HG03378 (cell line): Measurements from ENCODE around the gene EAF1.
"Not testable (repeated sequence)": the region's sequence is repeated elsewhere in the genome, so short reads cannot be mapped to it uniquely, and the experiment has no call there.

Experiments used
- ATAC-seq: cut with Tn5 transposase; IDR thresholded peaks from one replicate; pipeline ENCODE4 v1.9.1; 2021; ENCODE audit warnings: mild to moderate bottlenecking, moderate library complexity; ENCODE audit not compliant: unreplicated experiment

The EAF1 gene

GRCh38 chr3:15404767-15405166, 22.6 kb upstream of the EAF1 start:
- no peak for ATAC-seq

GRCh38 chr3:15405448-15406050, 21.8 kb upstream of the EAF1 start:
- ATAC-seq: no peak

GRCh38 chr3:15409239-15409638, 18.2 kb upstream of the EAF1 start:
- ATAC-seq: no peak

- no peak for ATAC-seq
Measured at GRCh38 chr3:15409774-15410173, 17.6 kb upstream of the EAF1 start.

- not testable (repeated sequence) for ATAC-seq
Measured at GRCh38 chr3:15410966-15411365, 16.4 kb upstream of the EAF1 start.

GRCh38 chr3:15420871-15421270, 6.5 kb upstream of the EAF1 start:
- ATAC-seq: no peak

GRCh38 chr3:15426579-15427118, 749 bp upstream of the EAF1 start:
- ATAC-seq: no peak

- ATAC-seq: no peak
Measured at GRCh38 chr3:15427981-15428380, 583 bp downstream of the EAF1 start.

- no peak for ATAC-seq
Measured at GRCh38 chr3:15428539-15428938, 1.1 kb downstream of the EAF1 start.

GRCh38 chr3:15429080-15429479, 1.7 kb downstream of the EAF1 start:
- ATAC-seq: no peak

GRCh38 chr3:15430624-15431023, 3.2 kb downstream of the EAF1 start:
- no peak for ATAC-seq

GRCh38 chr3:15431256-15431837, 3.9 kb downstream of the EAF1 start:
- no peak for ATAC-seq

- no peak for ATAC-seq
Measured at GRCh38 chr3:15433531-15433930, 6.1 kb downstream of the EAF1 start.

- ATAC-seq: no peak
Measured at GRCh38 chr3:15434756-15435155, 7.4 kb downstream of the EAF1 start.

- no peak for ATAC-seq
Measured at GRCh38 chr3:15436246-15436645, 8.8 kb downstream of the EAF1 start.

- no peak for ATAC-seq
Measured at GRCh38 chr3:15438983-15439382, 11.6 kb downstream of the EAF1 start.

- ATAC-seq: no peak
Measured at GRCh38 chr3:15439476-15439875, 12.1 kb downstream of the EAF1 start.

GRCh38 chr3:15440891-15441290, 13.5 kb downstream of the EAF1 start:
- ATAC-seq: no peak

GRCh38 chr3:15443826-15444524, 16.6 kb downstream of the EAF1 start:
- ATAC-seq: no peak

- ATAC-seq: no peak
Measured at GRCh38 chr3:15449489-15450224, 22.3 kb downstream of the EAF1 start.

GRCh38 chr3:15450438-15451215, 23.2 kb downstream of the EAF1 start:
- no peak for ATAC-seq
